Stimulated activated memory B cell treated with anti-CD40 and anti-IgM and Interleukin-4, amounts not matched to agents 10 μg/mL and 1 μg/mL and 100 μg/mL, for 72 hours (primary cell): ENCODE results near the gene PPA2.
"Not testable (repeated sequence)": the region's sequence is repeated elsewhere in the genome, so short reads cannot be mapped to it uniquely, and the experiment has no call there.

Source experiments
- ATAC-seq: fragments of 150-1000 bp; cut with Tn5 transposase; 2 replicates; pipeline ENCODE4 v1.10.0; 2021
- H3K27ac Mint-ChIP-seq: one replicate; pipeline ENCODE4 v1.8.0; 2022; ENCODE audit warnings: mild to moderate bottlenecking, mixed read lengths
- H3K27me3 Mint-ChIP-seq: one replicate; pipeline ENCODE4 v1.8.0; 2022; ENCODE audit warnings: mixed read lengths
- H3K36me3 Mint-ChIP-seq: one replicate; pipeline ENCODE4 v1.8.0; 2022; ENCODE audit warnings: mixed read lengths
- H3K4me1 Mint-ChIP-seq: one replicate; pipeline ENCODE4 v1.8.0; 2022; ENCODE audit warnings: mixed read lengths
- H3K4me3 Mint-ChIP-seq: one replicate; pipeline ENCODE4 v1.8.0; 2022; ENCODE audit warnings: mild to moderate bottlenecking, moderate library complexity, mixed read lengths
- H3K9me3 Mint-ChIP-seq: one replicate; pipeline ENCODE4 v1.8.0; 2022; ENCODE audit warnings: mixed read lengths

Gene PPA2

DNA sequence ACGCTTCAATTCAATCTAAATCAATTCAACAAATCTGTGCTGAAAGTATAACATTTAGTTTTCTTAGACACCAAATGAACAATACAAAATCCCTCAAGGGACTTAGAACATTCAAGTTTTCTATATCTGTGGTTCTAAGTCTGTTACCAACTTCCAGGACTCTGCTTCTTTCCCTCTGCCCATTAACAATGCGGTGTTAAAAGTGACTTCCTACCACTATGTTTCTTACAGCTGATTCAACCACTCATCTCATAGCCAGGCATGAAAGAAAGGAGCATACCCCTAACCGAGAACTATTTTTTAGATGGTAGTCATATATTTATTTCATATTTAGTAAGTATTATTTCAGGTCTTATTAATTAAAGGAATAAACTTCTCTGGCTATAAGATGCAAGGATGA lies 38.9 kb downstream of the PPA2 start:
- H3K27me3 Mint-ChIP-seq, result no peaks in the 10 kb centered on the region
- H3K36me3 Mint-ChIP-seq, result peaks cover 75% of the 10 kb centered on the region
- no peak overlapping the region for H3K27ac Mint-ChIP-seq

GRCh38 chr4:105433421-105433820 lies 40.4 kb downstream of the PPA2 start:
- peaks cover 79% of the 10 kb centered on the region for H3K36me3 Mint-ChIP-seq
- H3K4me3 Mint-ChIP-seq, result no peak overlapping the region
- no peaks in the 10 kb centered on the region for H3K27me3 Mint-ChIP-seq
- H3K4me1 Mint-ChIP-seq, result peaks cover 5% of the 10 kb centered on the region
- ATAC-seq, result no peak
- H3K27ac Mint-ChIP-seq, result no peak overlapping the region
- peaks cover 9% of the 10 kb centered on the region for H3K9me3 Mint-ChIP-seq

More for the DNA sequence above, 38.9 kb downstream of the PPA2 start:
- Mint-ChIP-seq H3K9me3 (peaks cover 9% of the 10 kb centered on the region), H3K4me3 (no peak overlapping the region), H3K4me1 (peaks cover 5% of the 10 kb centered on the region)
- ATAC-seq, result no peak

GRCh38 chr4:105432438-105432837 lies 41.4 kb downstream of the PPA2 start:
- H3K4me1 Mint-ChIP-seq, result peaks cover 5% of the 10 kb centered on the region
- H3K4me3 Mint-ChIP-seq, result no peak overlapping the region
- H3K9me3 Mint-ChIP-seq, result peaks cover 9% of the 10 kb centered on the region
- no peaks in the 10 kb centered on the region for H3K27me3 Mint-ChIP-seq
- ATAC-seq, result no peak
- no peak overlapping the region for H3K27ac Mint-ChIP-seq
- H3K36me3 Mint-ChIP-seq, result peaks cover 79% of the 10 kb centered on the region

DNA sequence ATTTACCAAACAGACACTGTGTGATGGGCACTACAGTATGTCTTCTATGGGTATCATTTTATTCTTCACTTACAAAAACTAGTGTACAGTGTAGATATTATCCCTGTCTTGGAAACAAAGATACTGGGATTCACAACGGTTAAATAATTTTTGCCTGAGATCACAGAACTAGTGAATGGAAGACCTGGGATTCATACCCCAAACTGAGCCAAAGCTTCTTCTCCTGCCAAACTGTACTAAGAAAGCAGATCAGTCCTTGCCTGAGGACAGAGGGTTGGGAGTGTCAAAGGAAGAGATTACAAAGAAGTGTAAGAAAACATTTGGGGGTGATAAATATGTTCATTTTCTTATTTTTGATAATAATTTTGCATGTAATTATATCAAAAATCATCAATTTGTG lies 43.1 kb downstream of the PPA2 start:
- Mint-ChIP-seq H3K36me3 (peaks cover 79% of the 10 kb centered on the region), H3K27ac (no peak overlapping the region)

GRCh38 chr4:105426187-105426897 lies 47.5 kb downstream of the PPA2 start:
- Mint-ChIP-seq H3K9me3 (peaks cover 5% of the 10 kb centered on the region), H3K4me1 (no peaks in the 10 kb centered on the region), H3K27me3 (no peaks in the 10 kb centered on the region), H3K27ac (no peak overlapping the region), H3K36me3 (peaks cover 78% of the 10 kb centered on the region), H3K4me3 (no peak overlapping the region)
- ATAC-seq, result no peak

More for the DNA sequence above, 43.1 kb downstream of the PPA2 start:
- ATAC-seq, result no peak
- Mint-ChIP-seq H3K9me3 (peaks cover 8% of the 10 kb centered on the region), H3K4me1 (no peaks in the 10 kb centered on the region), H3K27me3 (no peaks in the 10 kb centered on the region), H3K4me3 (no peak overlapping the region)

- H3K27me3 Mint-ChIP-seq, result no peaks in the 10 kb centered on the region
- no peaks in the 10 kb centered on the region for H3K4me1 Mint-ChIP-seq
- peaks cover 62% of the 10 kb centered on the region for H3K36me3 Mint-ChIP-seq
- H3K4me3 Mint-ChIP-seq, result no peak overlapping the region
- no peak overlapping the region for H3K27ac Mint-ChIP-seq
- peaks cover 4% of the 10 kb centered on the region for H3K9me3 Mint-ChIP-seq
- ATAC-seq, result no peak
These were observed 51.5 kb downstream of the PPA2 start for GRCh38 chr4:105422207-105422920.

DNA sequence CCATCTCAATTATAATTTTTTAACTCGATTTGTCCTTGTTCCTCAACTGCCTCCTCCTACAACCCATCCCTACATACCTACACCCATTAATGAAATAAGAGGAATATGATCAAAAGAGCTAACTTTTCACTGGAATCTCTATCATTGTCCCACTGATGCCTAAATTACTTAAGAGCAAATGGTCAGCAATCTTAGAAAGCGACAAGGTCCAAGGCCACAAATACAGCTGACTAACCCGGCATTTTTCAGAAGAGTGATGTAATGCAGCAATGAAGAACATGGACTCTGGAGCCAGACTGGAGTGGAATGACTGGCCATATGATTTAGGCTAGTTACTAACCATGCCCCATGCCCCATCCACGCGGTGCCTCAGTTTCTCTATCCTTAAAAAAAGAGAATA lies 56.2 kb downstream of the PPA2 start:
- Mint-ChIP-seq H3K36me3 (peaks cover 40% of the 10 kb centered on the region), H3K9me3 (no peaks in the 10 kb centered on the region), H3K27me3 (no peaks in the 10 kb centered on the region), H3K4me3 (no peak overlapping the region), H3K27ac (no peak overlapping the region), H3K4me1 (no peaks in the 10 kb centered on the region)
- ATAC-seq, result no peak

DNA sequence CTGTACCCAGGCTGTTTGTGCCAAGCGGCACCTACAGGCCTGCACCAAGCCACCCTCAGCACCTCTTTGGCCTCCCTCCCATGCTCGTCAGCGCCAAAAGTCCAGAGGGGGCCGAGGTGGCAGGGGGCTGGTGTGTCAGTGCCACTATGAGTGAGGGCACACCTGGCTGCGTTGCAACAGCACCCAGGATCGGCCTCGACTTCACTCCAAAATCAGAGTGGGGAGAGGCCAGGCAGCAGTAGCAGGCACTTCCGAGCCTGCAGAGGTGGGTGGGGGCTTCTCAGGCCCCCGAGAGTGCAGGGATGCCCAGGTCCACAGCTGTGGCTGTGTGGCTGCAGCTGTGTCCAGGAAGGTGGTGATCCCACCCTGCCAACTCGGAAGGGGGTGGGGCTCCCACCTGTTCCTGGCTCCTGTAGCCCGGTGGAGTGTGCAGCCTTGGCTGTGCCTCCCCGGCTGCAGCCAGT lies 58.5 kb downstream of the PPA2 start:
- H3K27me3 Mint-ChIP-seq, result no peaks in the 10 kb centered on the region
- H3K36me3 Mint-ChIP-seq, result peaks cover 54% of the 10 kb centered on the region
- no peak overlapping the region for H3K27ac Mint-ChIP-seq
- H3K4me3 Mint-ChIP-seq, result no peak overlapping the region
- ATAC-seq, result no peak
- H3K9me3 Mint-ChIP-seq, result peaks cover 6% of the 10 kb centered on the region
- no peaks in the 10 kb centered on the region for H3K4me1 Mint-ChIP-seq

DNA sequence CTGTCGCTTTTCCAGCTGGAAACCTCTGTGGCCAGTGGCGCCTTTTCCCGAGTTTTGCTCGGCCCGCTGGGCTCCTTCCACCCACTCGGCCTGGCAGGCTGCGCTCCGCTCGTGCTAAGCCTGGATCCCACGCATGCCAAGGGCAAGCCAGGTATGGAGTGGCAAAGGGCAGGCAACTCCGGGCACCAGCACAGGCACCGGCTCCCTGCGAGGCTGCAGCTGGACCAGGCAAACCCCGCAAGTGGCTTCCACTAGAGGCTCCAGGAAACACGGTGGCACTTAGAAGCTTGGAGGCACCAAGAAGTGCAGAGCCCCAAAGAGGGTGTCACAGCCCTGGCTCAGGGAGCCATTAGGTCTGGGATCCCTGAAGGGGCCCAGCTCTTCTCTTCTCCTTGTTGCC lies 59.5 kb downstream of the PPA2 start:
- Mint-ChIP-seq H3K36me3 (peaks cover 61% of the 10 kb centered on the region), H3K27me3 (no peaks in the 10 kb centered on the region), H3K4me1 (no peaks in the 10 kb centered on the region), H3K9me3 (peaks cover 6% of the 10 kb centered on the region), H3K4me3 (no peak overlapping the region), H3K27ac (no peak overlapping the region)
- no peak for ATAC-seq

GRCh38 chr4:105409135-105409534 lies 64.7 kb downstream of the PPA2 start:
- H3K4me1 Mint-ChIP-seq, result peaks cover 22% of the 10 kb centered on the region
- not testable (repeated sequence) for H3K9me3 Mint-ChIP-seq, H3K4me3 Mint-ChIP-seq, H3K27ac Mint-ChIP-seq, ATAC-seq, H3K27me3 Mint-ChIP-seq
- H3K36me3 Mint-ChIP-seq, result peaks cover 79% of the 10 kb centered on the region

DNA sequence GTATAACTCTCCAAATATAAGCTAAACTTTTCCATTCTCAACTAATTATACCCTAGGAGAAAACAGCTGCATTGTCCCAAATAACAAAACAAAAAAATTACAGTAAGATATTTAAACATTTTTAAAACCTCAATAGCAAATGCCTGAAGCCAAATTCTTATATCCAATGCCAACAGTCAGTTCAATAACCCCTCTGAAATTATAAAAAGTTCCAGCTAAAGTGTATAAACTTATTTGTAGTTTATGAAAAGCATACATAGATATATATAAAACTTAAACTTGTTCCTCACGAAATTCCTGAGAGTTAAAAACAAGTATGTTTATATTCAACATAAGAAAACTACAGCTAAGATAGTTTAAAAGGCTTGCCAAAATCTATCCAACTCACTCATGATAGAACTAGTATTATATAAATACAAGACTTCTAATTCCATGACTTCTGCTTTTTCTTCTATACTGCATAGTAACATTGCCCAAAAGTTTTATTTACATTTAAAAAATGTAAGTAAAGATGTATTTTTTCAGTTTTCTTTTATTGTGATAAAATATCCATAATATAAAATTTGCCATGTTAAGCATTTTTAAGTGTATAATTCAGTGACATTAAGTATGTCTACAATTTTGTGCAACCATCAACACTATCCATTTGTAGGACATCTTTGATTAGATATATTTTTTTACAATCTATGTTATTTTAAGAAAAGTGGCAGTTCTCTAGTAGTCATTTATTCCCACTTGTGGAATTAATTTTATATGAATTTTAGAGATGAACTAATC lies 72.8 kb downstream of the PPA2 start:
- no peak for ATAC-seq
- H3K36me3 Mint-ChIP-seq, result peaks cover 35% of the 10 kb centered on the region
- peaks cover 6% of the 10 kb centered on the region for H3K4me1 Mint-ChIP-seq
- no peak overlapping the region for H3K4me3 Mint-ChIP-seq
- no peaks in the 10 kb centered on the region for H3K27me3 Mint-ChIP-seq
- H3K9me3 Mint-ChIP-seq, result no peaks in the 10 kb centered on the region
- no peak overlapping the region for H3K27ac Mint-ChIP-seq

DNA sequence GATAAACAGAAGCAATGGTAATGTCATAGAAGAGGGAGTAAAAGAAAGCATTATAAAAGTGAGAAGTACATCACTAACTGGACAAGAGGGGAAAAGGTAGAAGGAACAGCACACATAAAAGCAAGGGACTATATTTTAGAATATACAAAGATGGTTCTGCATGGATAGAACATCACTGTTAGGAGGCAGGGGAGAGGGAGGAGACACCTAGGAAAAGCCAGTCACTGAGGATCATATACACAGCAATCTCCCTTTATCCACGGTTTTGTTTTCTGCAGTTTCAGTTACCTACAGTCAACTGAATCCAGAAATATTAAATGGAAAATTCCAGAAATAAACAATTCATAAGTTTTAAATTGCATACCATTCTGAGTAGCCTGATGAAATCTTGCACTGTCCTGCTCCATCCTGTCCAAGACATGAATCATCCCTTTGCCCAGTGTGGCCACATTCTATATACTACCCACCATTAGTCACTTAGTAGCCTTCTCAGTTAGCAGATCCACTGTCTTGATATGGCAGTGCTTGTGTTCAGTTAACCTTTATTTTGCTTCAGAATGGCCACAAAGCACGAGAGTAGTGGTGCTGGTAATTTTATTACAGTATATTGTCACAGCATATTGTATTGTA lies 74.2 kb downstream of the PPA2 start:
- Mint-ChIP-seq H3K27me3 (no peaks in the 10 kb centered on the region), H3K9me3 (no peaks in the 10 kb centered on the region), H3K27ac (no peak overlapping the region), H3K36me3 (peaks cover 31% of the 10 kb centered on the region), H3K4me1 (no peaks in the 10 kb centered on the region), H3K4me3 (no peak overlapping the region)
- ATAC-seq, result no peak

DNA sequence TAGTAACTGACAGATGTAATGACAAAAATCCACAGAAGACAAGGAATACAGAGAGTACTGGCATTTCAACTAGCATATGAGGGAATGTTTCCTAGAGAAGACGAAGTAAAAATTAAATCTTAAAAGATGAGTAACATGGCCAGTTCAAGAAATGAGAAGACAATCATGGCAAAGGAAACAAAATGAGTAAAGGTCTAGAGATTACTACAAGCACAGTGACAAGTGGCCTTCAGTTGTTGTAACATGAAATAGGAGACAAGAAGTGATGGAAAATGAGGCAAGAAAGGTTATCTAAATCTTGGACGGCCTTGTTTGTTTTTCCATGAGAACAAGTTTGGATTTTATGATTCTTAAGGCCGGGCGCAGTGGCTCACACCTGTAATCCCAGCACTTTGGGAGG lies 81.0 kb downstream of the PPA2 start:
- Mint-ChIP-seq H3K4me1 (no peaks in the 10 kb centered on the region), H3K27me3 (no peaks in the 10 kb centered on the region), H3K36me3 (peaks cover 57% of the 10 kb centered on the region), H3K9me3 (no peaks in the 10 kb centered on the region), H3K27ac (no peak overlapping the region), H3K4me3 (no peak overlapping the region)
- ATAC-seq, result no peak

DNA sequence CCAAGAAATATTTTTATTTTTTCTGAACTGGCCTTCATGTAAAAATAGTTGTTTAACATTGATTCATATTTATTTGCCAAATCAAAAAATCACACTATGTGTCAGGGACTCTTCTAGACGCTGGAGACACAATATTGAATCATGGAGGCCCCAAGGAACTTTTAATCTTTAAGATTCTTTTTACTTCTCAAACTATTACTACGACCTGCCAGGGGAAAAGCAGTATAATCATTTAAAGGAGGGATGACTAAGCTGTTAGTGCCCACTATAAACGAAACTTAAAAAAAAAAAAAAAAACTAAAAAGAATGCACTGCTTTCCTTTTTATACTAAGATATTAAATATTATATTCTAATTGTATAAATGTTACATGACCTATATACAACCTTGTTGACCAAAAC lies 84.7 kb downstream of the PPA2 start:
- peaks cover 3% of the 10 kb centered on the region for H3K9me3 Mint-ChIP-seq
- H3K27ac Mint-ChIP-seq, result no peak overlapping the region
- H3K4me3 Mint-ChIP-seq, result no peak overlapping the region
- peaks cover 62% of the 10 kb centered on the region for H3K36me3 Mint-ChIP-seq
- H3K27me3 Mint-ChIP-seq, result no peaks in the 10 kb centered on the region
- no peak for ATAC-seq
- H3K4me1 Mint-ChIP-seq, result no peaks in the 10 kb centered on the region

DNA sequence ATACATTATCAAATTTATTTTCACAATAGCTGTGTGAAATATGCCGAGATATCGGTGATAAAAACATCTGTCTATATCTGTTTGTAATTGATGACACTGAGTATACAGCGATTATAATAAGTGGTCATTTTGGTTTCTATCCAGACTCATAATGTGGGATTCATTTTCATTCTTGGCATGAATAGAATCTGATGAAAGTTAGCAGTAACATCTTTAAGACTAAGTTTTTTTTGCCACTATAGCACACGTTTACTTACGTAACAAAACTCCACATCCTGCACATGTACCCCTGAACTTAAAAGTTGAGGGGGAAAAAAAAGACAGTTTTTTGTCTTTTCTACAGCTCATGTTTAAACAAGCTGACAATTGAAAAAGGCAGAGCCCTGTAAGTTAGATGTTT lies 86.4 kb downstream of the PPA2 start:
- no peak overlapping the region for H3K4me3 Mint-ChIP-seq
- ATAC-seq, result no peak
- no peak overlapping the region for H3K27ac Mint-ChIP-seq
- peaks cover 58% of the 10 kb centered on the region for H3K36me3 Mint-ChIP-seq
- no peaks in the 10 kb centered on the region for H3K27me3 Mint-ChIP-seq
- H3K4me1 Mint-ChIP-seq, result no peaks in the 10 kb centered on the region
- H3K9me3 Mint-ChIP-seq, result peaks cover 3% of the 10 kb centered on the region
